ENCODE data around the gene PTH1R. TPM values are rescaled to one million over a fixed set of nuclear protein-coding genes. Genes with fewer than 3 reads are reported as not detected.

Gene PTH1R
- polyA plus RNA-seq, 1 experiment = 2.1 TPM

DNA sequence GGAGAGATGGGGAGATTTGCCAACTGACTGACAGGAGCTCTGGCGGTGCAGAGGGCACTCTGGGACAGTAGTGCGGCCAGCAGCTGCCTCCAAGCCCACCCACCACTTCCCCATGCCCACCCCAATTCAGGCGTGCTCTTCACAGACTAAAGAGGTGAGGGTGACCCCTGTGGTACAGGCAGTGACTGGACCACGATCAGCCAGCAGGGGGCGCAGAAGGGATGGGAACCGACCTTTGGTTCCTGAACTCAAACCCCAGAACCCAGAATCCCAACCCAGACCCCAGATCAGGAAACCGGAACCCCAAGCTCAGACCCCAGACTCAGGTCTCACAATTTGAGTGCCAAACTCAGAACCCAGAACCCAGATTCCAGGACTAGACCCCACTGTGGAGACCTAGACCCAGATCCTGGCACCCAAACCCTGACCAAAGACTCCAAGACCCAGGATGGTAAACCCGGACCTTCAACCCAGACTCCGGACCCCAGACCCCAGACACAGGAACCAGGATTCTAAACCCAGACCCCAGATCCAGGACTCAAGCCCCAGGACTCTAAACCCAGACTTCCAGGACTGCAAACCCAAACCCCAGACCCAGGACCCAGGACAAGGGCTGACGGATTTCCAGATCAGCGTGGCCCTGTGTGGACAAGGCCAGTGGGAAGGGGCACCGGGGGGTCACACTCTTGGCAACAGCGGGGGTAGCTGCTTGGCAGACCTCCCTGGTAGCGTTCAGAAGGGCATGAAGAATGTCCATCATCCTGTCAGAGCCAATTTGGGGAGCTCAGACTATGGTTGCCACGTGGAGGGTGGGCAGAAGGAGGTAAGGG lies 10.6 kb upstream of the PTH1R start:
- no peaks in the 10 kb centered on the region for H3K36me3 ChIP-seq (ENCODE audit: control insufficient read depth, insufficient read depth, low read length)
- no peak overlapping the region for H3K4me3 ChIP-seq (ENCODE audit: low read depth, low read length)
- H3K27me3 ChIP-seq (ENCODE audit: control insufficient read depth, insufficient read depth, low read length) = peaks cover 4% of the 10 kb centered on the region
- TF ChIP-seq, protein P1, sequence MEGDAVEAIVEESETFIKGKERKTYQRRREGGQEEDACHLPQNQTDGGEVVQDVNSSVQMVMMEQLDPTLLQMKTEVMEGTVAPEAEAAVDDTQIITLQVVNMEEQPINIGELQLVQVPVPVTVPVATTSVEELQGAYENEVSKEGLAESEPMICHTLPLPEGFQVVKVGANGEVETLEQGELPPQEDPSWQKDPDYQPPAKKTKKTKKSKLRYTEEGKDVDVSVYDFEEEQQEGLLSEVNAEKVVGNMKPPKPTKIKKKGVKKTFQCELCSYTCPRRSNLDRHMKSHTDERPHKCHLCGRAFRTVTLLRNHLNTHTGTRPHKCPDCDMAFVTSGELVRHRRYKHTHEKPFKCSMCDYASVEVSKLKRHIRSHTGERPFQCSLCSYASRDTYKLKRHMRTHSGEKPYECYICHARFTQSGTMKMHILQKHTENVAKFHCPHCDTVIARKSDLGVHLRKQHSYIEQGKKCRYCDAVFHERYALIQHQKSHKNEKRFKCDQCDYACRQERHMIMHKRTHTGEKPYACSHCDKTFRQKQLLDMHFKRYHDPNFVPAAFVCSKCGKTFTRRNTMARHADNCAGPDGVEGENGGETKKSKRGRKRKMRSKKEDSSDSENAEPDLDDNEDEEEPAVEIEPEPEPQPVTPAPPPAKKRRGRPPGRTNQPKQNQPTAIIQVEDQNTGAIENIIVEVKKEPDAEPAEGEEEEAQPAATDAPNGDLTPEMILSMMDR (IDR thresholded peaks at IDR 0.05; ENCODE audit: insufficient read depth, low read depth, low read length) = peak; percentile 95
- CTCF ChIA-PET = interaction anchor here (0.6 to 4.4 kb wide), 22 partner anchors 10 to 698 kb away, joined by 3 to 70 read pairs (median 7); partner anchors contain the start of genes PTH1R and TMIE
- POLR2A ChIA-PET = no interaction called here
- no peak for DNase-seq (ENCODE audit: low read depth)

DNA sequence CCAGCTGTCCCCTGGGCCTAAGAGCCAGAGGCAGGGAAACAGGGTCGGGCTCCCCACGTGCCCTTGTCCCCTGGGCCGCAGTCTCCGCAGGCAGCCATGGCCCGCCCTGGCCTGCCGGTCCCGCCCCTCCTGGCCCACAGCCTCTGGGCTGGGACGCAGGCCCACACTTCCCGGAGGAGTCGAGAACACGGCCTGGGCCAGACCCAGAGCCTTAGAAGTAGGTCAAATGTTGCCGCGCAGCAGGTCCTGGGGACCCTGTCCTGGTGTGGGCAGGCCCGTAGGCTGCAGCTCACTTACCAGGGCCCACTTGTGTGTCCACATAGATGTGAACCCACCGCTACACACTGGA lies 10.0 kb upstream of the PTH1R start:
- DNase-seq (ENCODE audit: low read depth) = no peak
- Histone ChIP-seq H3K27me3 (ENCODE audit: control insufficient read depth, insufficient read depth, low read length) (peaks cover 7% of the 10 kb centered on the region), H3K36me3 (ENCODE audit: control insufficient read depth, insufficient read depth, low read length) (no peaks in the 10 kb centered on the region), H3K4me3 (ENCODE audit: low read depth, low read length) (no peak overlapping the region)
- TF ChIP-seq, protein P1 (IDR thresholded peaks at IDR 0.05; ENCODE audit: insufficient read depth, low read depth, low read length) = no peak
- ChIA-PET POLR2A (no interaction called here), CTCF (interaction anchor here (0.6 to 4.4 kb wide), 15 partner anchors 10 to 698 kb away, joined by 3 to 70 read pairs (median 13); partner anchors contain the start of genes PTH1R and TMIE)

- TF ChIP-seq, protein P1 (IDR thresholded peaks at IDR 0.05; ENCODE audit: insufficient read depth, low read depth, low read length) = no peak
- ChIA-PET POLR2A (no interaction called here), CTCF (interaction anchor here (0.9 to 4.4 kb wide), 12 partner anchors 9 to 162 kb away, joined by 3 to 70 read pairs (median 20); partner anchors contain the start of gene PTH1R)
- Histone ChIP-seq H3K27me3 (ENCODE audit: control insufficient read depth, insufficient read depth, low read length) (peaks cover 7% of the 10 kb centered on the region), H3K4me3 (ENCODE audit: low read depth, low read length) (no peak overlapping the region), H3K36me3 (ENCODE audit: control insufficient read depth, insufficient read depth, low read length) (no peaks in the 10 kb centered on the region)
- DNase-seq (ENCODE audit: low read depth) = no peak
Measured at GRCh38 chr3:46868287-46868686, 9.2 kb upstream of the PTH1R start.

- no peak overlapping the region for H3K4me3 ChIP-seq (ENCODE audit: low read depth, low read length)
- no peaks in the 10 kb centered on the region for H3K36me3 ChIP-seq (ENCODE audit: control insufficient read depth, insufficient read depth, low read length)
- TF ChIP-seq, protein P1 (IDR thresholded peaks at IDR 0.05; ENCODE audit: insufficient read depth, low read depth, low read length) = no peak
- ChIA-PET POLR2A (no interaction called here), CTCF (interaction anchor here (0.8 to 4.4 kb wide), 9 partner anchors 9 to 164 kb away, joined by 3 to 70 read pairs (median 21); partner anchors contain the start of gene PTH1R)
- no peak for DNase-seq (ENCODE audit: low read depth)
- peaks cover 7% of the 10 kb centered on the region for H3K27me3 ChIP-seq (ENCODE audit: control insufficient read depth, insufficient read depth, low read length)
Measured at GRCh38 chr3:46868948-46869347, 8.6 kb upstream of the PTH1R start.

DNA sequence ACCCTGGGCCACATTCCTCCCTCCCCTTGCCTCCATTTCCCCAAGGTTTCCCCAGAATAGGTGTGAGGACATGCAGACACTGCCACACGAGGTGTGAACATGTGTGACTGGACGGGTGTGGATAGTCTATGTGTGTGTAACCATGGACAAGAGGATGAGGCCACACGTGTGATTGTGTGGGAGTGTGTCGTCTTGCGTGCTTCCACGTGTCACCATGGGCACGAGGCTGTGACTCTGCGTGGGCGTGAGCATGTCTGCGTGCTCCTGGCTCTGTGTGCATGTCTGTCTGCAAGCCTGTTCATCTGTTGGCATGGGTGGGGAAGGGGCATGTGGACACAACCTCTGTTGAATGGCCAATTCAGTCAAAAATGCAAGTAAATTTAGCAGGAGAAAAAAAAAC lies 8.1 kb upstream of the PTH1R start:
- POLR2A ChIA-PET = no interaction called here
- no peak for DNase-seq (ENCODE audit: low read depth)
- TF ChIP-seq, protein P1 (IDR thresholded peaks at IDR 0.05; ENCODE audit: insufficient read depth, low read depth, low read length) = no peak
- CTCF ChIA-PET = interaction anchor here (0.8 to 4.4 kb wide), 4 partner anchors 9 to 164 kb away, joined by 3 to 47 read pairs (median 3); partner anchors contain the start of gene PTH1R
- H3K4me3 ChIP-seq (ENCODE audit: low read depth, low read length) = no peak overlapping the region
- peaks cover 7% of the 10 kb centered on the region for H3K27me3 ChIP-seq (ENCODE audit: control insufficient read depth, insufficient read depth, low read length)
- no peaks in the 10 kb centered on the region for H3K36me3 ChIP-seq (ENCODE audit: control insufficient read depth, insufficient read depth, low read length)
